ENCODE data around the gene EXOC4.

DNA sequence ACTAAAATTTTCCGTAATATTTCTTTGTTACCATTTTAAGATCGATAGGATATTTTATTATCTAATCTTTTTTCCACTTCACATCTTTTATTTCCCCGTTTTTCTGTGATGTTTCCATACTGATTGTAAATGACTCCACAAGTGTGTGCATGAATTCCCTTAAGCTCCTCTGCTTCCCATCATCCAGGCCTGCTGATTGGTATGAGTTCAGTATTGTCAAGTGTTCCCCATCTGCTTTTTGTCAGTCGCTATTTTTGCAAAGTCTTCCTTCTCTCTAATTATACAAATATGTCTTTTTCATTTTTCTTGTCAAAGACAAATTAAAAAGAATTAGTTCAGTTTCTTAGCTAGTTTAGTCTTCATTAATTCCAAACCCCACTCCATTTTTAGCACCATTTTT is 184.7 kb downstream of the EXOC4 start:
- TF ChIP-seq ZNF146 (tag by site-specific recombination; IDR thresholded peaks at IDR 0.05): no peak
- no peak for TF ChIP-seq ZNF707 (tag by site-specific recombination; IDR thresholded peaks at IDR 0.05)
- TF ChIP-seq, protein P1, sequence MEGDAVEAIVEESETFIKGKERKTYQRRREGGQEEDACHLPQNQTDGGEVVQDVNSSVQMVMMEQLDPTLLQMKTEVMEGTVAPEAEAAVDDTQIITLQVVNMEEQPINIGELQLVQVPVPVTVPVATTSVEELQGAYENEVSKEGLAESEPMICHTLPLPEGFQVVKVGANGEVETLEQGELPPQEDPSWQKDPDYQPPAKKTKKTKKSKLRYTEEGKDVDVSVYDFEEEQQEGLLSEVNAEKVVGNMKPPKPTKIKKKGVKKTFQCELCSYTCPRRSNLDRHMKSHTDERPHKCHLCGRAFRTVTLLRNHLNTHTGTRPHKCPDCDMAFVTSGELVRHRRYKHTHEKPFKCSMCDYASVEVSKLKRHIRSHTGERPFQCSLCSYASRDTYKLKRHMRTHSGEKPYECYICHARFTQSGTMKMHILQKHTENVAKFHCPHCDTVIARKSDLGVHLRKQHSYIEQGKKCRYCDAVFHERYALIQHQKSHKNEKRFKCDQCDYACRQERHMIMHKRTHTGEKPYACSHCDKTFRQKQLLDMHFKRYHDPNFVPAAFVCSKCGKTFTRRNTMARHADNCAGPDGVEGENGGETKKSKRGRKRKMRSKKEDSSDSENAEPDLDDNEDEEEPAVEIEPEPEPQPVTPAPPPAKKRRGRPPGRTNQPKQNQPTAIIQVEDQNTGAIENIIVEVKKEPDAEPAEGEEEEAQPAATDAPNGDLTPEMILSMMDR (tag by site-specific recombination; IDR thresholded peaks at IDR 0.05): no peak
- no peak for TF ChIP-seq ZNF324 (tag by site-specific recombination; IDR thresholded peaks at IDR 0.05)
- TF ChIP-seq, protein P2, sequence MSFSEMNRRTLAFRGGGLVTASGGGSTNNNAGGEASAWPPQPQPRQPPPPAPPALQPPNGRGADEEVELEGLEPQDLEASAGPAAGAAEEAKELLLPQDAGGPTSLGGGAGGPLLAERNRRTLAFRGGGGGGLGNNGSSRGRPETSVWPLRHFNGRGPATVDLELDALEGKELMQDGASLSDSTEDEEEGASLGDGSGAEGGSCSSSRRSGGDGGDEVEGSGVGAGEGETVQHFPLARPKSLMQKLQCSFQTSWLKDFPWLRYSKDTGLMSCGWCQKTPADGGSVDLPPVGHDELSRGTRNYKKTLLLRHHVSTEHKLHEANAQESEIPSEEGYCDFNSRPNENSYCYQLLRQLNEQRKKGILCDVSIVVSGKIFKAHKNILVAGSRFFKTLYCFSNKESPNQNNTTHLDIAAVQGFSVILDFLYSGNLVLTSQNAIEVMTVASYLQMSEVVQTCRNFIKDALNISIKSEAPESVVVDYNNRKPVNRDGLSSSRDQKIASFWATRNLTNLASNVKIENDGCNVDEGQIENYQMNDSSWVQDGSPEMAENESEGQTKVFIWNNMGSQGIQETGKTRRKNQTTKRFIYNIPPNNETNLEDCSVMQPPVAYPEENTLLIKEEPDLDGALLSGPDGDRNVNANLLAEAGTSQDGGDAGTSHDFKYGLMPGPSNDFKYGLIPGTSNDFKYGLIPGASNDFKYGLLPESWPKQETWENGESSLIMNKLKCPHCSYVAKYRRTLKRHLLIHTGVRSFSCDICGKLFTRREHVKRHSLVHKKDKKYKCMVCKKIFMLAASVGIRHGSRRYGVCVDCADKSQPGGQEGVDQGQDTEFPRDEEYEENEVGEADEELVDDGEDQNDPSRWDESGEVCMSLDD (tag by site-specific recombination; IDR thresholded peaks at IDR 0.05): no peak
- no peak for TF ChIP-seq MEIS1 (CRISPR knock-in tag; IDR thresholded peaks at IDR 0.05; ENCODE audit: borderline replicate concordance)
- TF ChIP-seq, protein P3, sequence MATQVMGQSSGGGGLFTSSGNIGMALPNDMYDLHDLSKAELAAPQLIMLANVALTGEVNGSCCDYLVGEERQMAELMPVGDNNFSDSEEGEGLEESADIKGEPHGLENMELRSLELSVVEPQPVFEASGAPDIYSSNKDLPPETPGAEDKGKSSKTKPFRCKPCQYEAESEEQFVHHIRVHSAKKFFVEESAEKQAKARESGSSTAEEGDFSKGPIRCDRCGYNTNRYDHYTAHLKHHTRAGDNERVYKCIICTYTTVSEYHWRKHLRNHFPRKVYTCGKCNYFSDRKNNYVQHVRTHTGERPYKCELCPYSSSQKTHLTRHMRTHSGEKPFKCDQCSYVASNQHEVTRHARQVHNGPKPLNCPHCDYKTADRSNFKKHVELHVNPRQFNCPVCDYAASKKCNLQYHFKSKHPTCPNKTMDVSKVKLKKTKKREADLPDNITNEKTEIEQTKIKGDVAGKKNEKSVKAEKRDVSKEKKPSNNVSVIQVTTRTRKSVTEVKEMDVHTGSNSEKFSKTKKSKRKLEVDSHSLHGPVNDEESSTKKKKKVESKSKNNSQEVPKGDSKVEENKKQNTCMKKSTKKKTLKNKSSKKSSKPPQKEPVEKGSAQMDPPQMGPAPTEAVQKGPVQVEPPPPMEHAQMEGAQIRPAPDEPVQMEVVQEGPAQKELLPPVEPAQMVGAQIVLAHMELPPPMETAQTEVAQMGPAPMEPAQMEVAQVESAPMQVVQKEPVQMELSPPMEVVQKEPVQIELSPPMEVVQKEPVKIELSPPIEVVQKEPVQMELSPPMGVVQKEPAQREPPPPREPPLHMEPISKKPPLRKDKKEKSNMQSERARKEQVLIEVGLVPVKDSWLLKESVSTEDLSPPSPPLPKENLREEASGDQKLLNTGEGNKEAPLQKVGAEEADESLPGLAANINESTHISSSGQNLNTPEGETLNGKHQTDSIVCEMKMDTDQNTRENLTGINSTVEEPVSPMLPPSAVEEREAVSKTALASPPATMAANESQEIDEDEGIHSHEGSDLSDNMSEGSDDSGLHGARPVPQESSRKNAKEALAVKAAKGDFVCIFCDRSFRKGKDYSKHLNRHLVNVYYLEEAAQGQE (tag by site-specific recombination; IDR thresholded peaks at IDR 0.05): no peak
- no peak for TF ChIP-seq ZNF596 (tag by site-specific recombination; IDR thresholded peaks at IDR 0.05)
- no peak for TF ChIP-seq ZNF654 (tag by site-specific recombination; IDR thresholded peaks at IDR 0.05; ENCODE audit: low read depth)
- no peak for TF ChIP-seq ZNF24 (tag by site-specific recombination; IDR thresholded peaks at IDR 0.05)
- TF ChIP-seq, protein P4, sequence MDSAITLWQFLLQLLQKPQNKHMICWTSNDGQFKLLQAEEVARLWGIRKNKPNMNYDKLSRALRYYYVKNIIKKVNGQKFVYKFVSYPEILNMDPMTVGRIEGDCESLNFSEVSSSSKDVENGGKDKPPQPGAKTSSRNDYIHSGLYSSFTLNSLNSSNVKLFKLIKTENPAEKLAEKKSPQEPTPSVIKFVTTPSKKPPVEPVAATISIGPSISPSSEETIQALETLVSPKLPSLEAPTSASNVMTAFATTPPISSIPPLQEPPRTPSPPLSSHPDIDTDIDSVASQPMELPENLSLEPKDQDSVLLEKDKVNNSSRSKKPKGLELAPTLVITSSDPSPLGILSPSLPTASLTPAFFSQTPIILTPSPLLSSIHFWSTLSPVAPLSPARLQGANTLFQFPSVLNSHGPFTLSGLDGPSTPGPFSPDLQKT (IDR thresholded peaks at IDR 0.05; ENCODE audit: borderline replicate concordance, low read depth, low read length): no peak
- no peak for TF ChIP-seq ZNF530 (tag by site-specific recombination; IDR thresholded peaks at IDR 0.05; ENCODE audit: low read depth)
- TF ChIP-seq, protein P5, sequence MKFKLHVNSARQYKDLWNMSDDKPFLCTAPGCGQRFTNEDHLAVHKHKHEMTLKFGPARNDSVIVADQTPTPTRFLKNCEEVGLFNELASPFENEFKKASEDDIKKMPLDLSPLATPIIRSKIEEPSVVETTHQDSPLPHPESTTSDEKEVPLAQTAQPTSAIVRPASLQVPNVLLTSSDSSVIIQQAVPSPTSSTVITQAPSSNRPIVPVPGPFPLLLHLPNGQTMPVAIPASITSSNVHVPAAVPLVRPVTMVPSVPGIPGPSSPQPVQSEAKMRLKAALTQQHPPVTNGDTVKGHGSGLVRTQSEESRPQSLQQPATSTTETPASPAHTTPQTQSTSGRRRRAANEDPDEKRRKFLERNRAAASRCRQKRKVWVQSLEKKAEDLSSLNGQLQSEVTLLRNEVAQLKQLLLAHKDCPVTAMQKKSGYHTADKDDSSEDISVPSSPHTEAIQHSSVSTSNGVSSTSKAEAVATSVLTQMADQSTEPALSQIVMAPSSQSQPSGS (tag by site-specific recombination; IDR thresholded peaks at IDR 0.05; ENCODE audit: low read depth): no peak
- TF ChIP-seq ZNF37A (tag by site-specific recombination; IDR thresholded peaks at IDR 0.05): no peak
